A549 (cell line): ENCODE results near the gene ZMYND8.
"Not testable (repeated sequence)": the region's sequence is repeated elsewhere in the genome, so short reads cannot be mapped to it uniquely, and the experiment has no call there.

Experiments used
- CTCF ChIP-seq: fragments of >200 bp; sonication (Bioruptor Twin); formaldehyde crosslinking; IDR thresholded peaks from 3 replicates; pipeline ENCODE4 v1.5.1; 2016
- E2F6 ChIP-seq: IDR thresholded peaks from 2 replicates; pipeline ENCODE4 v1.6.1; 2012; ENCODE audit warnings: low read depth, borderline replicate concordance
- HOXA7 ChIP-seq: fragments of 250-450 bp; sonication (Bioruptor Pico); IDR thresholded peaks from 2 replicates; pipeline ENCODE4 v1.5.0; 2020; ENCODE audit warnings: mild to moderate bottlenecking, moderate library complexity
- PHF8 ChIP-seq: fragments of 200-600 bp; sonication (generic); IDR thresholded peaks from 2 replicates; pipeline ENCODE4 v1.6.1; 2016; ENCODE audit warnings: low read depth, mild to moderate bottlenecking, antibody characterized with exemption, moderate library complexity, borderline replicate concordance
- RAD21 ChIP-seq, 2 experiments: fragments of >200 bp in 1 of 2; sonication (Bioruptor Twin) in 1 of 2; formaldehyde crosslinking in 1 of 2; IDR thresholded peaks in 1 of 2; conservative IDR thresholded peaks in 1 of 2; 2 replicates in 1 of 2; 3 replicates in 1 of 2; pipeline ENCODE4 v1.6.1; 2012 to 2018; ENCODE audit warnings: inconsistent platforms in 1 of 2
- REST ChIP-seq: fragments of 200-600 bp; sonication (generic); IDR thresholded peaks from 2 replicates; pipeline ENCODE4 v1.6.1; 2016; ENCODE audit warnings: antibody characterized with exemption, mild to moderate bottlenecking, moderate library complexity

- not testable (repeated sequence) for TF ChIP-seq CTCF; REST; E2F6; RAD21 (conservative IDR thresholded peaks at IDR 0.05 in 1 of 2, IDR thresholded peaks at IDR 0.05 in 1 of 2); PHF8; HOXA7 (CRISPR knock-in tag)
Observed at GRCh38 chr20:47260540-47261126, 95.9 kb downstream of the ZMYND8 start.
